ENCODE measurements around the gene PCP2.

PCP2 gene

DNA sequence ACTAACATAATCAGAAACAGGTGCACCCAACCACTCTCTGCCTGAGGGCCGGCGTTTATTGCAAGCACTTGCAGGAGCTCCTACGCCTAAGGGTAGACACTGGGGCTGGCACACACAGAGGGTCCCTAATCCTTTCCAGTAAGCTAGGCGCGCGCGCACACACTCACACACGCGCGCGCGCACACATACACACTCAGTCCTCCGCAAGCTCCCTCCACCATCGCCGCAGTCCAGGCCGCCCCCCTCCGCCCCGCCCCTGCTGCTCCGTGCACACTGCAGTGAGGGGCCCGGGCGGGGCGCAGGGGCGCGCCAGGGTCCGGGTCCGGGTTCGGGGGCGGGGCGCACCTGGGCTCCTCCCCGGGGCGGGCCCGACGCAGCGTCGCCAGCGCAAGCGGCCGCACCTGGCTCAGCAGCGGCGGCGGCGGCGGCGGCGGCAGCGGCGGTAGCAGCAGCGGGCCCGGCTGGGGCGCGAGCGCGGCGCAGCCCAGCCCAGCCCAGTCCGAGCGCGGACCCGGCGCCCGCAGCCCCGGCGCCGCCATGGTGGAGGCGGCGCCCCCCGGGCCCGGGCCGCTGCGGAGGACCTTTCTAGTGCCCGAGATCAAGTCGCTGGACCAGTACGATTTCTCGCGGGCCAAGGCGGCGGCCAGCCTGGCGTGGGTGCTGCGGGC, 37.9 kb downstream of the PCP2 start, which contains the start of gene CAMSAP3:
TSS of gene CAMSAP3 (plus strand) at position 398 of the 668 bp plus-strand sequence. CDS start at position 538, 140 bp downstream.
- TF ChIP-seq, protein P1, sequence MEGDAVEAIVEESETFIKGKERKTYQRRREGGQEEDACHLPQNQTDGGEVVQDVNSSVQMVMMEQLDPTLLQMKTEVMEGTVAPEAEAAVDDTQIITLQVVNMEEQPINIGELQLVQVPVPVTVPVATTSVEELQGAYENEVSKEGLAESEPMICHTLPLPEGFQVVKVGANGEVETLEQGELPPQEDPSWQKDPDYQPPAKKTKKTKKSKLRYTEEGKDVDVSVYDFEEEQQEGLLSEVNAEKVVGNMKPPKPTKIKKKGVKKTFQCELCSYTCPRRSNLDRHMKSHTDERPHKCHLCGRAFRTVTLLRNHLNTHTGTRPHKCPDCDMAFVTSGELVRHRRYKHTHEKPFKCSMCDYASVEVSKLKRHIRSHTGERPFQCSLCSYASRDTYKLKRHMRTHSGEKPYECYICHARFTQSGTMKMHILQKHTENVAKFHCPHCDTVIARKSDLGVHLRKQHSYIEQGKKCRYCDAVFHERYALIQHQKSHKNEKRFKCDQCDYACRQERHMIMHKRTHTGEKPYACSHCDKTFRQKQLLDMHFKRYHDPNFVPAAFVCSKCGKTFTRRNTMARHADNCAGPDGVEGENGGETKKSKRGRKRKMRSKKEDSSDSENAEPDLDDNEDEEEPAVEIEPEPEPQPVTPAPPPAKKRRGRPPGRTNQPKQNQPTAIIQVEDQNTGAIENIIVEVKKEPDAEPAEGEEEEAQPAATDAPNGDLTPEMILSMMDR (conservative IDR thresholded peaks at IDR 0.05), result no peak
- peak within 1 kb of the TSS; percentile 74 for H3K27ac ChIP-seq

DNA sequence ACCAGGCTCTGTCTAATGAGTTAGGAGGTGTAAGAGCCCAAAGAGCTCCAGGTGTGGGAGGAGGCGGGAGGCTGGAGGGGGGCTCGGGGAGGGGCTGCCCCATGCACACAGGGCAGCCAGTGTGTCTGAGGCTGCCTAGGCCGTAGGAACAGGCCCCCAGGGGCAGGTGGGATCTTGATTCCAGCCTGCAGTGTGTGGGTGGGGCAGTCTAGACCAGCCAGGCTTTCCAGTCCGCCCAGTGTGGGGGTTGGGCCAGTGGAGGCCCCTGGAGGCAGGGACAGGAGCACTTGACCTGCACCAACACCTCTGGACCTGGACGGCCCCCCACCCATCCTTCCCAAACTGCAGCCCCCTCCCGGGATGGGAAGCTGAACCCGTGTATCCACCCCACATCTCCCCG, 43.3 kb downstream of the PCP2 start:
- H3K27ac ChIP-seq, result no peak overlapping the region
- TF ChIP-seq, protein P1 (conservative IDR thresholded peaks at IDR 0.05), result no peak

DNA sequence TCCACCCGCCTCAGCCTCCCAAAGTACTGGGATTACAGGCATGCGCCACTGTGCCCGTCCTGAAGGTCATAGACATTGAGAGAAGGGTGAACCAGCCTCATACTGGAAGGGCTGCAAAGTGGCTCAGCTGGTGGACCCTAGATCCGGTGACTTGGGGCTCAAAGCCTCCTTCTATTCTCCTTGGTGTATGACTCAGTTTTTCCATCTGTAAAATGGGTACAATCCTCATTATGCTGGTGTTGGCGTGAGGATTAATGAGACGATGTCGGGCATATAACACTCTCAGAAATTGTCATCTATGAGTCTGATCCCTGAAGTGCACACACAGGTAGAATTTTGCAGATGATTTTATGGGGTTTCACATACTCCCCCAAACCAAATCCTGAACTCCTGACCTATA, 43.7 kb downstream of the PCP2 start:
- TF ChIP-seq, protein P1 (conservative IDR thresholded peaks at IDR 0.05), result no peak
- no peak overlapping the region for H3K27ac ChIP-seq

DNA sequence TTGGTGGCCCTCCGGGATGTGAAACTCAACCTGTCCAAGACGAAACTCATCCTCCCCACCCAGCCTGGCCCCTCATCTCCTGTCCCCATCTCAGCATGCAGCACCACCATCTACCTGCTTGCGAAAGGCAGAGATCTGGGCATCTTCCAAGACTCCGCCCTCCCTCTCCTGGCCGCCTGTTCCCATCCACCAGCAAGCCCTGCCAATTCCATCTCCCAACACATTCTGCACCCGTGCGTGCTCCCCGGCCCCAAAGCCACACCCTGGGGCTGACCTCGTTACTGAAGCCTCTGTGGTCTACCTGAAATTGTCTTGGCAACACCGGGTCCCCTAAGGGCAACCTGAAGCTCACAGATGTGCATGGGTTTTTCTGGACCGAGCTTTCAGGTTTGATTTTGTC, 51.1 kb downstream of the PCP2 start:
- TF ChIP-seq, protein P1 (conservative IDR thresholded peaks at IDR 0.05), result no peak
- H3K27ac ChIP-seq, result no peak overlapping the region

Data from VCaP (cell line).